Measurements from ENCODE around the gene SORBS2. TPM values are rescaled to one million over a fixed set of nuclear protein-coding genes. Genes with fewer than 3 reads are reported as not detected.
"Not testable (repeated sequence)": the region's sequence is repeated elsewhere in the genome, so short reads cannot be mapped to it uniquely, and the experiment has no call there.

Gene SORBS2, protein sequence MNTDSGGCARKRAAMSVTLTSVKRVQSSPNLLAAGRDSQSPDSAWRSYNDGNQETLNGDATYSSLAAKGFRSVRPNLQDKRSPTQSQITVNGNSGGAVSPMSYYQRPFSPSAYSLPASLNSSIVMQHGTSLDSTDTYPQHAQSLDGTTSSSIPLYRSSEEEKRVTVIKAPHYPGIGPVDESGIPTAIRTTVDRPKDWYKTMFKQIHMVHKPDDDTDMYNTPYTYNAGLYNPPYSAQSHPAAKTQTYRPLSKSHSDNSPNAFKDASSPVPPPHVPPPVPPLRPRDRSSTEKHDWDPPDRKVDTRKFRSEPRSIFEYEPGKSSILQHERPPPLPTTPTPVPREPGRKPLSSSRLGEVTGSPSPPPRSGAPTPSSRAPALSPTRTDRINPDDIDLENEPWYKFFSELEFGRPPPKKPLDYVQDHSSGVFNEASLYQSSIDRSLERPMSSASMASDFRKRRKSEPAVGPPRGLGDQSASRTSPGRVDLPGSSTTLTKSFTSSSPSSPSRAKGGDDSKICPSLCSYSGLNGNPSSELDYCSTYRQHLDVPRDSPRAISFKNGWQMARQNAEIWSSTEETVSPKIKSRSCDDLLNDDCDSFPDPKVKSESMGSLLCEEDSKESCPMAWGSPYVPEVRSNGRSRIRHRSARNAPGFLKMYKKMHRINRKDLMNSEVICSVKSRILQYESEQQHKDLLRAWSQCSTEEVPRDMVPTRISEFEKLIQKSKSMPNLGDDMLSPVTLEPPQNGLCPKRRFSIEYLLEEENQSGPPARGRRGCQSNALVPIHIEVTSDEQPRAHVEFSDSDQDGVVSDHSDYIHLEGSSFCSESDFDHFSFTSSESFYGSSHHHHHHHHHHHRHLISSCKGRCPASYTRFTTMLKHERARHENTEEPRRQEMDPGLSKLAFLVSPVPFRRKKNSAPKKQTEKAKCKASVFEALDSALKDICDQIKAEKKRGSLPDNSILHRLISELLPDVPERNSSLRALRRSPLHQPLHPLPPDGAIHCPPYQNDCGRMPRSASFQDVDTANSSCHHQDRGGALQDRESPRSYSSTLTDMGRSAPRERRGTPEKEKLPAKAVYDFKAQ (N-terminal part only)
- 100 to 1,000 TPM in 1 of 3 donors, 10 to 100 TPM in 2; 44.9 to 416 (median 53.7) TPM for total RNA-seq
- long read RNA-seq, donor 1, transcript SORBS2-260 (6 exons, 780 nt) = major isoform, 35 of 265 reads
- long read RNA-seq, donor 1, transcript SORBS2-245 (5 exons, 1,031 nt) = minor isoform, 9 of 265 reads
- long read RNA-seq, donor 1, transcript SORBS2-248 (5 exons, 571 nt) = minor isoform, 10 of 265 reads
- long read RNA-seq, donor 1, transcript SORBS2-251 (2 exons, 420 nt) = minor isoform, 23 of 265 reads
- long read RNA-seq, donor 1, partial matches to known transcripts = 54 of 265 reads
- long read RNA-seq, donor 1, other reads (novel, unspliced or antisense) = 132 of 265 reads
- long read RNA-seq, donor 2, partial matches to known transcripts = 4 of 16 reads
- long read RNA-seq, donor 2, other reads (novel, unspliced or antisense) = 7 of 16 reads

DNA sequence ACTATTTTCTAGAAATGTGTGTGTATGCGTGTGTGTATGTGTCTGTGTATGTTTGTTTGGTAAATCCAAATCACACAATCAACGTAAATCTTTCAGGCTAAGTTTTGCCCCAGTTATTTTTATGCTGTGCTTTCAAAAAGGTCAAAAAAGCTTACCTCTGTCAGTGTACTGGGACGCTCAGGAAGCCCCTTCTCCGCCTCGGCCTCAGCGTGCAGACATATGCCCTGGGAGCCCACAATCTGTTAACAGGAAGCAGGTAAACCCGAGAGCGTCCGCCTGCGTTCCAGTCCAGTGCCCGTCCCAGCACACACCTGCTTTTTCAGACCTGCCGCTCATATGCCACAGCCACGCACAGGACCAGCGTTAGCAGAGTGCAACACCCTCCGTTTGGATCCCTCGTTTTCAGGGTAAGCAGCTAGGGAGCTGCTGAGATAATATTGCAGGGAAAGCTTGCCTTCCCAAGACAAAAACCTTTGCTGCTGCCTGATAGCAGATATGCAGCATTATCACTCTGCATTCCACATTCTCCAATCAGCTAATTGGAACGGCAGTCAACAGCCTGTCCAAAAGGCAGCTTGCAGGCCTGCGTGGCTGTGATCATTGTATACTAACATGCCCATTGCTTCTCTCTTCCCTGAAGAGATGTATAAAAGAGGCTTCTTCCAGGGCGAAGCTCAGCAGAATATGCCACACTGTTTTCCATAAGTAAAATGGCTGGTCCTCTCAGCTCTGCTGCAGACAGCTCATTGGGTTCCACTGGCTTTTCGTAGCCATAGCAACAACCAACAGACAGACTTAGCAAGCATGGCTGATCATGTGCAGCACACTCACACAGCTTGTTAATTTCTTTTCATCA lies at the start of gene SORBS2:
TSS of gene SORBS2 (minus strand) at position 686 of the 856 bp plus-strand sequence. CDS start 121,623 bp downstream, outside the sequence.
- no peak within 1 kb of the TSS for H3K4me3 ChIP-seq
- ATAC-seq (peak; percentile 93), DNase-seq (peak; percentile 74 to 77 (median 77))
- TF ChIP-seq, protein P1, sequence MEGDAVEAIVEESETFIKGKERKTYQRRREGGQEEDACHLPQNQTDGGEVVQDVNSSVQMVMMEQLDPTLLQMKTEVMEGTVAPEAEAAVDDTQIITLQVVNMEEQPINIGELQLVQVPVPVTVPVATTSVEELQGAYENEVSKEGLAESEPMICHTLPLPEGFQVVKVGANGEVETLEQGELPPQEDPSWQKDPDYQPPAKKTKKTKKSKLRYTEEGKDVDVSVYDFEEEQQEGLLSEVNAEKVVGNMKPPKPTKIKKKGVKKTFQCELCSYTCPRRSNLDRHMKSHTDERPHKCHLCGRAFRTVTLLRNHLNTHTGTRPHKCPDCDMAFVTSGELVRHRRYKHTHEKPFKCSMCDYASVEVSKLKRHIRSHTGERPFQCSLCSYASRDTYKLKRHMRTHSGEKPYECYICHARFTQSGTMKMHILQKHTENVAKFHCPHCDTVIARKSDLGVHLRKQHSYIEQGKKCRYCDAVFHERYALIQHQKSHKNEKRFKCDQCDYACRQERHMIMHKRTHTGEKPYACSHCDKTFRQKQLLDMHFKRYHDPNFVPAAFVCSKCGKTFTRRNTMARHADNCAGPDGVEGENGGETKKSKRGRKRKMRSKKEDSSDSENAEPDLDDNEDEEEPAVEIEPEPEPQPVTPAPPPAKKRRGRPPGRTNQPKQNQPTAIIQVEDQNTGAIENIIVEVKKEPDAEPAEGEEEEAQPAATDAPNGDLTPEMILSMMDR (IDR thresholded peaks at IDR 0.05) = no peak
- intact Hi-C loops (cut with DNase I, micrococcal nuclease) = no loop called here
- H3K36me3 ChIP-seq (ENCODE audit: low read depth) = no peaks in the 10 kb centered on the region
- no peaks in the 10 kb centered on the region for H3K9me3 ChIP-seq
- no peaks in the 10 kb centered on the region for H3K4me1 ChIP-seq (ENCODE audit: low read depth)

DNA sequence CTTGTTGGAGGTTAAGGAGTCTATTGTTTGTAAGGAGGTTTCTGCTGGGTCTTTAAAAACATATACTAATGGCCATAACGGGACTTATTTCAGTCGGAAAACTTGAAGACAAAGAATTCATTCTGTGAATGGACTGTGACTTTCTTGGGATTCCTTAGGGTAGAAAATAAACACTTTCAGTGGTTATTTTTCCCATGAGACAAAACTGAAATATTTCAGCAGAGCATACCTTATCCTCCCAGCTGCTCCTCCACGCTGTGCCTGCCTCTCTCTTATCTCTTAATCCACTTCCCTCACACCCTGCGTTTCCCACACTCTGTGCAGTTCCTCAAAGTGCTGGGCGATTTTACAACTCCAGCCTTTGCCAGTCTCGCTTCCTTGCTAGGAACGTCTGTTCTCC lies 47.1 kb upstream of the SORBS2 start:
- H3K9me3 ChIP-seq = no peaks in the 10 kb centered on the region
- ATAC-seq (peak; percentile 83), DNase-seq (peak in 1 of 3 donors; percentile 28)
- no peaks in the 10 kb centered on the region for H3K36me3 ChIP-seq (ENCODE audit: low read depth)
- H3K4me1 ChIP-seq (ENCODE audit: low read depth) = no peaks in the 10 kb centered on the region
- H3K4me3 ChIP-seq = no peak overlapping the region
- intact Hi-C loops (cut with DNase I, micrococcal nuclease) = no loop called here
- TF ChIP-seq, protein P1 (IDR thresholded peaks at IDR 0.05) = no peak

DNA sequence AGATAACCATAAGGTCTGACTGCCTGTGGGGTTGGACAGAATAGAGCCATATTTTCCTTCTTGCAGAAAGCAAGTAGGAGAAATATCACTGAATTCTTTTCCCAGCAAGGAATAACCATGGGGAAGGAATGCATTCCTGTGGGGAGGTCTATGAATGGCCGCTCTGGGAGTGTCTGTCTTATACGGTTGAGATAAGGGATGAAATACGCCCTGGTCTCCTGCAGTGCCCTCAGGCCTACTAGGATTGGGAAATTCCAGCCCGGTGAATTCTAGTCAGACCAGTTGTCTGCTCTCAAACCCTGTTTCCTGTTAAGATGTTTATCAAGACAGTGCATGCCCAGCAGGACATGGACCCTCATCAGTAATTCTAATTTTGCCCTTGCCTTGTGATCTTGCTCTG lies 45.6 kb upstream of the SORBS2 start:
- intact Hi-C loops (cut with DNase I, micrococcal nuclease); H3K9me3 ChIP-seq; H3K36me3 ChIP-seq (ENCODE audit: low read depth); DNase-seq; H3K4me1 ChIP-seq (ENCODE audit: low read depth); ATAC-seq; H3K4me3 ChIP-seq: not testable (repeated sequence)

DNA sequence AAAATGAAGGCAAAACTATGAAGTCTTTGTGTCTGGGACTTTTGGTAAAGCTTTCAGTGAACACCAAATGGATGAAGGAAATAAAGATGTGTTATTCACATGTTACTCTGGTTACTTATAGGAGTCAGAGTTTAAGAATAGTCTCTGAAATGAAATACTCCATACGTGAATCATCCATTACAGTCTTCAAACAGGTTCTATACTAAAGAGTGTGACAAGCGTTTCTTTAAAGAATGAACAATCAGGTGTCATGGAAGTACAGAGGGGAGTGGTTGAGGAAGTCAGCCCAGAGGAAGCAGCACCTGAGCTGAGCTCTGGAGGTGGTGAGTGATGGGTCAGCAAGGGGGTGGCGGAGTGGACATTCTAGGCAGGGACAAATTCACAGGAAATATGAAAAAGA lies 41.8 kb upstream of the SORBS2 start:
- Histone ChIP-seq H3K9me3 (no peaks in the 10 kb centered on the region), H3K4me3 (no peak overlapping the region), H3K36me3 (ENCODE audit: low read depth) (no peaks in the 10 kb centered on the region), H3K4me1 (ENCODE audit: low read depth) (no peaks in the 10 kb centered on the region)
- intact Hi-C loops (cut with DNase I, micrococcal nuclease) = no loop called here
- DNase-seq (no peak), ATAC-seq (no peak)
- TF ChIP-seq, protein P1 (IDR thresholded peaks at IDR 0.05) = no peak

DNA sequence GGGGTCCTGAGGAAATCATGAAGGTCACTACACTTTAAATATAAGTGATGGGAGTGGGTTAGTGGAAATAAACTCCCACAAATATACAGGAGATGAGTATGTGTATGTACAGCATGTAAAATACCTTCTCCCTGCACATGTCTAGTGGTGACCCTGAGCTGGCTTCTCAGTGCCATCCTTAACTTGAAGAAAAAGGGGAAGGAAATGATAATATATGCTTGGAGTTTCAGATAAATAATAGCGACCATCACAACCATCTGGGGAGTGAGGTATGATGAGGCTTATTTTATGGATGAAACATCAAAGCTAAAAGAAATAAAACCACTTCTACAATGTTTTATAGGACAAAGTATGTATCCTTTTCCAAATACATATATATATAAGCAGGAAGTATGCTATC lies 41.0 kb upstream of the SORBS2 start:
- TF ChIP-seq, protein P1 (IDR thresholded peaks at IDR 0.05) = no peak
- no peaks in the 10 kb centered on the region for H3K4me1 ChIP-seq (ENCODE audit: low read depth)
- no peaks in the 10 kb centered on the region for H3K36me3 ChIP-seq (ENCODE audit: low read depth)
- intact Hi-C loops (cut with DNase I, micrococcal nuclease) = no loop called here
- DNase-seq (no peak), ATAC-seq (no peak)
- no peak overlapping the region for H3K4me3 ChIP-seq
- no peaks in the 10 kb centered on the region for H3K9me3 ChIP-seq

Data from mucosa of descending colon (tissue), 3 donors.